HG03159 (cell line): ENCODE data around the gene EPB41.
"Not testable (repeated sequence)": the region's sequence is repeated elsewhere in the genome, so short reads cannot be mapped to it uniquely, and the experiment has no call there.

Experiments
- ATAC-seq: cut with Tn5 transposase; IDR thresholded peaks from one replicate; pipeline ENCODE4 v1.9.1; 2021; ENCODE audit warnings: mild to moderate bottlenecking, moderate library complexity; ENCODE audit not compliant: unreplicated experiment

Gene EPB41

GRCh38 chr1:29094954-29095353 lies 180.6 kb downstream of the EPB41 start:
- ATAC-seq, result no peak

- no peak for ATAC-seq
These were observed 182.0 kb downstream of the EPB41 start for GRCh38 chr1:29096231-29096886.

DNA sequence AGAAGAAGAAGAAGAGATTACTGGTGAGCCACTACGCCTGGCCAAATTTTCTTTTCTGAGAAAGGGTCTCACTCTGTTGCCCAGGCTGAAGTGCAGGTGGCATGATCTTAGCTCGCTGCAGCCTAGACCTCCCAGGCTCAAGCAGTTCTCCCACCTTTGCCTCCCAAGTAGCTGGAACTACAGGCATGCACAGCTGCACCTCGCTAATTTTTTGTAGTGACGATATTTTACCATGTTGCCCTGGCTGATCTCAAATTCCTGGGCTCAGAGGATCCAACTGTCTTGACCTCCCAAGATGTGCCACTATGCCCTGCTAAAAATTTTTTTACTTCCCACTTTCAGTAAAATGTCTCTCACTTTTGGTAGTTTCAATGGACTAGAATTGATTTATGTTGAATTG lies 184.9 kb downstream of the EPB41 start:
- no peak for ATAC-seq

DNA sequence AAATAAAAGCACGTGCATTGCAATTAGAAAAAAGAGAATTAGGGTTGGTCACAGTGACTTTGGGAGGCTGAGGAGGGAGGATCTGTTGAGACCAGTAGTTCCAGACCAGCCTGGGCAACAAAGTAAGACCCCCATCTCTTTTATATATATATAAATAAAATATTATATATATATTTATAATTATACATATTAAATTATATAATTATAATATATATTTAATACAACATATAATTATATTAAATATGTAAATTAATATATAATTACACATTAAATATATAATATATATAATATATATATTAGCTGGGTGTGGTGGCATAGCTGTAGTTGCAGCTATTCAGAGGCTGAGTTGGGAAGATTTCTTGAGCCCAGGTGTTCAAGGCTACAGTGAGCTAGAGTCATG lies 186.1 kb downstream of the EPB41 start:
- ATAC-seq, result no peak

- ATAC-seq, result no peak
These were observed 191.5 kb downstream of the EPB41 start for GRCh38 chr1:29105822-29106221.

GRCh38 chr1:29108041-29108440 lies 193.7 kb downstream of the EPB41 start:
- ATAC-seq, result not testable (repeated sequence)

- no peak for ATAC-seq
These were observed 198.5 kb downstream of the EPB41 start for GRCh38 chr1:29112705-29113412.

- no peak for ATAC-seq
These were observed 199.2 kb downstream of the EPB41 start for GRCh38 chr1:29113413-29114117.

DNA sequence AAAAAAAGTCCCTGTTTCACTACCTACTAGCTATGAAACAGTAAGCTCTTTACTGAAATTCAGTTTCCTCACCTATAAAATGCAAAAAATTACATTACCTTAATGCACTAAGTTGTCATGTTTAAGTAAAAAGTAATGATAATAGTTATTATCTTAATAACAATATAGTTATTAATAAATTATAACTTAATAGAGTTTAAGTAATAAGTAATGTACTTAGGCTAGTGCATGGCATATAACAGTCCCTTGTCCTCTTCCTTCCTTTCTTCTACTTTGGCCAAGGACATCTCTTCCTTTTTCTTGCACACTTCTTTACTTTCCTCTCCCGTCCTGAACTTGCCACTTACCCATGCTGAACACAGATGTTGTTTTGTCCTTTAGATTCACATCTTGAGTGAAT lies 200.3 kb downstream of the EPB41 start:
- ATAC-seq, result no peak

DNA sequence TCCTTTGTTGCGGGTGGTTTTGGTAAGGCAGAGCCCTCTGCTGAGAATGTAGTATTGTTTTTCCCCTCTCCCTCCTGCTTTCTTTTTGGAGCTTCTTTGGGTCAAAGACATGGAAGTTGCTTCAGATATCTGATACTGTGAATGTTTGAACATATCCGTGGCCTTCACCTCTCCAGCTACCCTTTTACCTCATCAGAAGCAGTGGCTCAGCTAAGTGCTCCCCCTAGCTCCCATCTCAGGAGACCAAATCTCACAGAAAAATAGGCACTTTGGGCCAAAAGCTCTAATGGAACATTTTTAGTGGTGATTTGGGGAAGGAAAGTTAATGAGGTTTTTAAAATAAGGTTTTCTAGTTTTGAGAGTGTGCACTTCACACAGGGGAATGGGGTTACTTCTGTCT lies 203.0 kb downstream of the EPB41 start:
- no peak for ATAC-seq

- no peak for ATAC-seq
These were observed 205.0 kb downstream of the EPB41 start for GRCh38 chr1:29119121-29119929.

DNA sequence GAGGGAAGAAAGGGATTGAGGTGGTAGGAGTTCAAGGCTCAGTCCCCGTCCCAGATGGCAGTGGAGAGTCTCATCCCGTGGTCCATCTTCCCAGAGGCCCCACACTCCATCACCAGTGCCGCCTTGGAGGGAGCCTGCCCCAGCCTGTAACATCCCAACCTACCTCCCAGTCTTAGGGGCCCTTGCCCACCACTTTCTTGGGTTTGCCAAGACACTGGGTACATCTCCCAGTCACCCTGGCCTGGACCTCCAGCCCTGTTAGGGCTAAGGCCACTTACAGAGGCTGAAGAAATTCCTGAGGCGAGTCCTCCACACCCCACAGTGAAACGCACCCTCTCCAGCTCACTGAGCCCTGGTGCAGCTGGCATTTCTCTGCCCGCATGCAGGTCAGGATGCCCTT lies 206.0 kb downstream of the EPB41 start:
- ATAC-seq, result no peak

DNA sequence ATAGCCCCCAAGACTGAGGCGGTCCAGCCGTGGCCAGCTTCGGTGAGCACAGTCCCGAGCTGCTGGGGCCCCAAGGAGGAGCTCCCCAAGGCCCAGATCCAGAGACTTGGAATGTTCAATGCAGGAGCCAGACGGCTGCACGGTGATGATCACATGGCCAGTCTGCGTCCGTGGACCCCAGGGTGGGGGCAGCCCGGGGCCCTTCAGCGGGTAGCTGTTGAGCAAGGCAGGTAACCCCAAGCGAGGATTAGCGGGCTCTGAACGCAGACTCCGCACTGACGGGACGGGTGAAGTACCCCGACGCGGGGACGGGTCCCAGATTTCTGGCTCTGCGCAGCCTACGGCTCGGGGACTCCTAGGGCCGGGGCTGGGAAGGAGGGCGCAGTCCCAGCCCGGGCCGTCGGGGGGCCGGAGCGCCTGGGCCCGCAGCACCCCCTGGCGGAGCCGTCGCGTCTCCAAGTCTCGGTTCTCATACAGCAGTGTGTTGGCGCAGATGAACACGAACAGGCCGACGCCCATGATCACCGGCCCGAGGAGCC lies 206.6 kb downstream of the EPB41 start:
- no peak for ATAC-seq

GRCh38 chr1:29121516-29121935 lies 207.2 kb downstream of the EPB41 start:
- ATAC-seq, result no peak

GRCh38 chr1:29121936-29122681 lies 207.7 kb downstream of the EPB41 start:
- no peak for ATAC-seq

DNA sequence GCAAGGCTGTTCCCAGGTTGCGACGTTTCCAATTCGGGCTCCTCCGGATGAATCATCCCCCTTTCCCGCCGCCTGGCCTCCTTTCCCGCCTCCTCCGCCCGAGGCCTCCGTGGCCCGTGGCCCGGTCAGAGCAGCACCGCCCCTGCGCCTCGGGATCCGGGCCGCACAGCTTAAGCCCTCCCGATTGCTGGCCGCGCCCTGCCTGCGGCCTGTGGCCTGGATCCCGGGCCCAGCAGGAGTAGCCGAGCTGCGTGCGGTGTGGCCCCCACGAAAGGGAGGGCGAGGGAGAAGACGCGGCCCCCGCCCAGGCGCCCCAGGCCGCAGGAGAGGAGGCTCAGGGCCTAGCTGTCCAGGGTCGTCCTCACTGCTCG lies 208.3 kb downstream of the EPB41 start:
- ATAC-seq, result no peak

DNA sequence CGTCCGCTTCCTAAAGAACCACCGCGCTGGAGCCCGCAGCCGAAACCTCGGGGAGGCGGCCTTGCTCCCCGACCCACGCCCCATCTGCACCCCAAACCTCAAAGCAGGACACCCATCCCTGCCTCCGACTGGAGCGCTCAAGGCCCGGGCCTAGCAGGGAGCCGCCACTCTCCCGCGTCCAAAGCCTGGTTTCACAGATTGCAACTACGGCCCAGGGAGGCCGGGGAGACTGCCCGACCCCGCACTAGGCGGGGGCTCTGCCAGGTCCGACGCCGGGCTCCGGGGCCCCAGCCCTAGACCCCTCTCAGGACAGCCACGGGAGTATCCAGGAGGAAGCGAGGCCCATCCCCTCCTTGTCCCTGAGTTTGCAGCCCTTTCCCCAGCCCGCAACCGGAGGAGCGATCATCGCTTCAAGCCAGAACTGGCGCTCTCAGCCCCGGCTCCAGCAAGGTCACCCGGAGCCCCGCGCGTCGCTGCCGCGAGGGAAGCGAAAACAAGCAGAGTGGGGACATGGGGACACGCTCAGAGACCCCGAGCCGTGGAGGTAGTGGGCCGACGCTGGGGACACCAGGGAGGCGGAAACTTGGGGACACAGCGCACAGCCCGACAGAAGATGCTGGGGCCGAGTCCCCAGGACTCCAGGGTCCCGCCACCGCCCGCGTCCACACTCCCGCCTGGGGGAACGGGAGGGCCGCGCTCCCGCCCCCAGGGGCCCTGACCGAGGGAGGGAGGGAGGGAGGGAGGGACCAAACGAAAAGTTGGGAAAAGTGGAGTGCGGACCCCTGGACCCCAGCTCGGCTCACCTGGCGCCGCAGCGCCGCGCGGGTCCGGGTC lies 208.9 kb downstream of the EPB41 start:
- no peak for ATAC-seq

GRCh38 chr1:29123887-29124365 lies 209.6 kb downstream of the EPB41 start, which contains the start of gene TMEM200B:
TMEM200B (minus strand) TSS chr1:29123903; CDS start chr1:29121828, 2,075 bp downstream.
- no peak for ATAC-seq
